WERI-Rb-1 (cell line): Measurements from ENCODE around the gene MTM1.

Source experiments
- DNase-seq: peaks from one replicate; pipeline ENCODE4 v3.0.0-alpha.2; 2020
- H3K27ac ChIP-seq: fragments of 250-450 bp; sonication (Bioruptor Pico); 2 replicates; pipeline ENCODE4 v1.5.1; 2020; ENCODE audit warnings: mild to moderate bottlenecking, moderate library complexity
- H3K27me3 ChIP-seq: fragments of 250-450 bp; sonication (Bioruptor Pico); 2 replicates; pipeline ENCODE4 v1.5.1; 2021; ENCODE audit warnings: mild to moderate bottlenecking, low read depth, moderate library complexity; ENCODE audit not compliant: insufficient read depth, severe bottlenecking
- H3K36me3 ChIP-seq: fragments of 250-450 bp; sonication (Bioruptor Pico); 2 replicates; pipeline ENCODE4 v1.5.1; 2020; ENCODE audit warnings: mild to moderate bottlenecking, moderate library complexity
- H3K4me3 ChIP-seq: 2 replicates; pipeline ENCODE4 v1.5.1; 2011; ENCODE audit warnings: low read depth, mild to moderate bottlenecking, control low read depth, low read length
- H3K9me3 ChIP-seq: fragments of 250-450 bp; sonication (Bioruptor Pico); 2 replicates; pipeline ENCODE4 v1.5.1; 2021; ENCODE audit warnings: mild to moderate bottlenecking, moderate library complexity; ENCODE audit not compliant: severe bottlenecking
- TF ChIP-seq, protein P1 (sequence below): IDR thresholded peaks from 2 replicates; pipeline ENCODE4 v1.5.1; 2011; ENCODE audit warnings: low read depth, mild to moderate bottlenecking, control low read depth, inconsistent platforms, low read length

Gene MTM1

DNA sequence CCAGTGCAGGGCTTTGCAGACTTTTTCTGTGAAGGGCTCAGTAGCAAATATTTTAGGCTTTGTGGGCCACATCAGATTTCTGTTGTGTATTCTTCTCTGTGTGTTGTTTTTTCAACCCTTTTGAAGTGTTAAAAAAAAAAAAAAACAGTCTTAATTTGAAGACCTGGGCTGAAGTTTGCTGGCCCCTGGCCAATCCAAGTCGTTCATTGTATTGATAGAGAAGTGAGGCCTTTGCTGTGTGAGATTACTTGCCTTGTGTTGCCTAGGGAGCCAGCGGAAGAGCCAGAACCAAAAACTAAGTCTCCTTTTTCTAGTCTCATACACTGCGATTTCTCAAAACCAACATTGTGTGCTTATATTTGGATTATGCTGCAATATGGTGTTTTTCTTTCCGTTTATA, 46.9 kb downstream of the MTM1 start:
- TF ChIP-seq, protein P1, sequence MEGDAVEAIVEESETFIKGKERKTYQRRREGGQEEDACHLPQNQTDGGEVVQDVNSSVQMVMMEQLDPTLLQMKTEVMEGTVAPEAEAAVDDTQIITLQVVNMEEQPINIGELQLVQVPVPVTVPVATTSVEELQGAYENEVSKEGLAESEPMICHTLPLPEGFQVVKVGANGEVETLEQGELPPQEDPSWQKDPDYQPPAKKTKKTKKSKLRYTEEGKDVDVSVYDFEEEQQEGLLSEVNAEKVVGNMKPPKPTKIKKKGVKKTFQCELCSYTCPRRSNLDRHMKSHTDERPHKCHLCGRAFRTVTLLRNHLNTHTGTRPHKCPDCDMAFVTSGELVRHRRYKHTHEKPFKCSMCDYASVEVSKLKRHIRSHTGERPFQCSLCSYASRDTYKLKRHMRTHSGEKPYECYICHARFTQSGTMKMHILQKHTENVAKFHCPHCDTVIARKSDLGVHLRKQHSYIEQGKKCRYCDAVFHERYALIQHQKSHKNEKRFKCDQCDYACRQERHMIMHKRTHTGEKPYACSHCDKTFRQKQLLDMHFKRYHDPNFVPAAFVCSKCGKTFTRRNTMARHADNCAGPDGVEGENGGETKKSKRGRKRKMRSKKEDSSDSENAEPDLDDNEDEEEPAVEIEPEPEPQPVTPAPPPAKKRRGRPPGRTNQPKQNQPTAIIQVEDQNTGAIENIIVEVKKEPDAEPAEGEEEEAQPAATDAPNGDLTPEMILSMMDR = no peak
- no peaks in the 10 kb centered on the region for H3K9me3 ChIP-seq
- H3K27ac ChIP-seq = no peak overlapping the region
- H3K36me3 ChIP-seq = no peaks in the 10 kb centered on the region
- H3K4me3 ChIP-seq = no peak overlapping the region
- DNase-seq = no peak
- H3K27me3 ChIP-seq = no peaks in the 10 kb centered on the region

DNA sequence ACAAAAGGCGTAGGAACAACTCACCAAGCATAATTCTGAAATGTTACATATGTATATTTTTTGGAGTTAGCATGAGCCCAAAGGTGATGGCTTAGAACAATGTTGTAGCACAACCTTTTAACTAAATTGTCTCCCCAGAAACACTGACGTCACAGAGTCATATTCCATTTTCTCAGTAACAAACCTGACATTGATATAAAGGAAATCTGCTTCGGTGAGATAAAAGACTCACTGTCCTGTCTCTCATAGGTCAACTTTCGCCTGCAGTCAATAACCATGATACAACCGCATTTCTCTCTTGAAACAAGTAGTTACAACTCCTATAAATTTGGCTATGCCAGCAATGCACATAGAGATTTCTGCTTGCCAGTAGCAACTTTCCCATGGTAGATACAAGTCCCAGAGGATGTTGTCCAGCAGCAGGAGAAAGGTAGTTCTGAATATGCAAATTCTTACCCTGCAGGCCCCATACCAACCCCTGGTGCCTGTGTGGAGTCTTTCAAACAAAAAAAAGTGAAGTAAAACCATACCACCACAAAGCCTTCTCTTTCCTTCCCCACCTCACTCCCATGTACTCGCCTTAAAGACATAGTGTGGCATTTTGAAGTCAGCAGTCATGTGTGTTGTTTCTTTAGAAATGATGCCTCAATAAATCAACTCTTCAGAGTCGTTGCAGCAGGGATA, 47.9 kb downstream of the MTM1 start:
- TF ChIP-seq, protein P1 = no peak
- no peak overlapping the region for H3K27ac ChIP-seq
- no peaks in the 10 kb centered on the region for H3K27me3 ChIP-seq
- no peaks in the 10 kb centered on the region for H3K36me3 ChIP-seq
- H3K4me3 ChIP-seq = no peak overlapping the region
- DNase-seq = no peak
- no peaks in the 10 kb centered on the region for H3K9me3 ChIP-seq

DNA sequence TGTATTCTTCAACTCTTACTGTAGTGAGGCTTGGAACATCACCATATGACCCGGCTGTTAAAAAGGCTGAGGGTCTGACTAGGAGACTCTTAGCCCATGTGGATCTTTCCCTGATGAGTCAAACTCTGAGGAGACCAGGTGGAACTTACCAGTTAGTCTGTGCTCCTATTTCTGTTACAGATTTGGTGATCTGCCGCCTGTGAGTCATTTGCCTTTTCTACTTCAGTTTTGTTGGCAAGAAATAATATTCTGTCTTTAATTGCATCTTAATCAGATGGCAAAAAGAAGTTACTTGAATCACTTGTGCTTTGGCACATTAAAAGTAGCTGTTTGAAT, 48.4 kb downstream of the MTM1 start:
- Histone ChIP-seq H3K4me3 (no peak overlapping the region), H3K9me3 (no peaks in the 10 kb centered on the region), H3K27me3 (no peaks in the 10 kb centered on the region), H3K36me3 (no peaks in the 10 kb centered on the region), H3K27ac (no peak overlapping the region)
- TF ChIP-seq, protein P1 = no peak
- DNase-seq = no peak

DNA sequence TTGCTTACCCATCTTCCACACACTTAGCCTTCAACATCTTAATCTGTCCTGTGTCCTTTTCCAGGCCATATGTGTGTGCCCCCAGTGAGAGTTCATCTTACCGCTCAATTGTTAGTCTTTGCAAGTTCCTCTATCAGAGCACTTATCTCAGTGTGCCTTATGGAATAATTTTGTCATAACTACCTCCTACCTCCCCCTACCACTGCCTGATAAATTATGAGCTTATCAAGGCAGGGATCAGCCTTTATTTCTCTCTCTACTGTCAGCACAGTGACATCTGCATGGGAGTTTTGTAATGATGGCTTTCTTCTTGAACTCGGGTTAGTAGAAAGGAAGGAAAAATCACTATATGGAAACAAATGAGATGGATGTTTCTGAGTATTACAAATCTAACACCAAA, 53.2 kb downstream of the MTM1 start:
- no peak overlapping the region for H3K27ac ChIP-seq
- H3K36me3 ChIP-seq = no peaks in the 10 kb centered on the region
- H3K27me3 ChIP-seq = no peaks in the 10 kb centered on the region
- TF ChIP-seq, protein P1 = no peak
- H3K9me3 ChIP-seq = no peaks in the 10 kb centered on the region
- DNase-seq = no peak
- H3K4me3 ChIP-seq = no peak overlapping the region

DNA sequence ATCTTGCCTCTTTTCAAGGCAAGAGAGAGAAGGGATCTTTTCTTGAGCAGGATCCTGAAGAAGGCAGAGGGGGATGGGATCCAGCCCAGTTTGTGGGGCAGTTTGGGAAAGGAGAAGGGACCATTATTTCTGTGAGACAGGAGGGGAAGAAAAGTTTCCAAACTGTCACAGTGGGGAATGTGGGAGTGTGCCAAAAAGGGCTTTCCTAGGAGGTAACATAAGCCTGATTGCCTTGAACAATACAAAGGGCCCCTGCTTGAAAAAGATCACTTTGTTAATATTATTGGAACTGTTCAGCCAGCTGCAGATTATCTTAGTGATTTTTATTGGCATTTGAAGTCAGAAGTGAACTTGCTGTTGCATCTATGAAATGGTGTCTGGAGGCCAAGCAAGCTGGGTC, 55.2 kb downstream of the MTM1 start:
- Histone ChIP-seq H3K27me3 (no peaks in the 10 kb centered on the region), H3K36me3 (no peaks in the 10 kb centered on the region), H3K27ac (no peak overlapping the region), H3K9me3 (no peaks in the 10 kb centered on the region), H3K4me3 (no peak overlapping the region)
- TF ChIP-seq, protein P1 = no peak
- no peak for DNase-seq

DNA sequence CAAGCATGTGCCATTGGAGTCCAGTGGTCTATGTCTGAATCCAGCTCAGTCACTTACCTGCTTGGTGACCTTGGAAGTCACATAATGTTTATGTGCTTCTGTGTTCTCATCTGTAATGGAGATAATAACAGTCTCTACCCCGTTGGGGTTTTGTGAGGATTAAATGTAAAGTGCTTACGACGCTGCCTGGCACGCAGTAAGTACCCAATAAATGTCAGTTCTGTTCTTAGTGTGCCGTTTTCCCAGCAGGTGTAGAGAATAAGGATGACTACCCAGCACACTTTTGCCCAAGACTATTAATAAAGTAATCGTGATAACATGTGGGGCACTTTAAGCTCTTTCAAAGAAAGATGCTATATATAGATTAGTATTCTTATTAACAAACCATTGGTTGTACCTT, 56.7 kb downstream of the MTM1 start:
- no peak for DNase-seq
- H3K9me3 ChIP-seq = no peaks in the 10 kb centered on the region
- no peaks in the 10 kb centered on the region for H3K27me3 ChIP-seq
- H3K4me3 ChIP-seq = no peak overlapping the region
- TF ChIP-seq, protein P1 = no peak
- no peaks in the 10 kb centered on the region for H3K36me3 ChIP-seq
- H3K27ac ChIP-seq = no peak overlapping the region
